ENCODE data around the gene ZRANB1.

DNA sequence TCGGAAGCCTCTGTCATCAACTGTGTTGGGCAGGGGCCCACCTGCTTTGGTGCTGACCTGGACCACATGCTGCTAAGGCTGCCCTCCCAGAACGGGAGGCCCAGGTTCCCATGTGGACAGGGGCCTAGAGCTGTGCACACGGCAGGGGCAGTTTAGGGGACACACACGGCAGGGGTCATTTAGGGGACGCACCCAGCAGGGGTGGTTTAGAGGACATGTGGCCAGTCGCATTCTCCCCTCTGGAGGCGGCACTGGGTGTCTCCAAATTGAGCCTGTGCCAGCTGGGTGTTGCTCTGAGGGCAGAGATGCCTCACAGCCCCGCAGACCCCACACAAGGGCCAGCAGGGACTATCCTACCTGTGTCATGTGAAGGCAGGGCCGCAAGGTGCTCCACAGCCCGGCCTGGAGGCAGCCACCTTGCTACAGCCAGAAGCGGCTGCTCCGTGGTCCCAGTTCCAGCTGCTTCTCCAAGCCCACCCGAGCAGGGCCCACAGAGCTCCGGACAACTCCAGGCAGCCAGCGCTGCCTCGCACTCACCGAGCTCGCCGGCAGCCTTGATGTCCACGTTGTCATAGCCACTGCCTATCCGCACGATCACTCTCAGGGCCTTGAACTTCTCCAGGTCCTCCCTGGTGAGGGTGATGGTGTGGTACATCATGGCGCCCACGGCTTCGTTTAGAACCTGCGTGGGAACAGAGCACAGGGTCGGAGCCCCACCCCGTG, 60.7 kb downstream of the ZRANB1 start:
- TF ChIP-seq, protein P1, sequence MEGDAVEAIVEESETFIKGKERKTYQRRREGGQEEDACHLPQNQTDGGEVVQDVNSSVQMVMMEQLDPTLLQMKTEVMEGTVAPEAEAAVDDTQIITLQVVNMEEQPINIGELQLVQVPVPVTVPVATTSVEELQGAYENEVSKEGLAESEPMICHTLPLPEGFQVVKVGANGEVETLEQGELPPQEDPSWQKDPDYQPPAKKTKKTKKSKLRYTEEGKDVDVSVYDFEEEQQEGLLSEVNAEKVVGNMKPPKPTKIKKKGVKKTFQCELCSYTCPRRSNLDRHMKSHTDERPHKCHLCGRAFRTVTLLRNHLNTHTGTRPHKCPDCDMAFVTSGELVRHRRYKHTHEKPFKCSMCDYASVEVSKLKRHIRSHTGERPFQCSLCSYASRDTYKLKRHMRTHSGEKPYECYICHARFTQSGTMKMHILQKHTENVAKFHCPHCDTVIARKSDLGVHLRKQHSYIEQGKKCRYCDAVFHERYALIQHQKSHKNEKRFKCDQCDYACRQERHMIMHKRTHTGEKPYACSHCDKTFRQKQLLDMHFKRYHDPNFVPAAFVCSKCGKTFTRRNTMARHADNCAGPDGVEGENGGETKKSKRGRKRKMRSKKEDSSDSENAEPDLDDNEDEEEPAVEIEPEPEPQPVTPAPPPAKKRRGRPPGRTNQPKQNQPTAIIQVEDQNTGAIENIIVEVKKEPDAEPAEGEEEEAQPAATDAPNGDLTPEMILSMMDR (IDR thresholded peaks at IDR 0.05): no peak
- TF ChIP-seq ZFX (IDR thresholded peaks at IDR 0.05; ENCODE audit: borderline replicate concordance): no peak

Measured in 22Rv1 (cell line).